Smooth muscle cell (in vitro differentiated cells): ENCODE results near the gene ADGRD2. TPM values are rescaled to one million over a fixed set of nuclear protein-coding genes. Genes with fewer than 3 reads are reported as not detected.

ENCODE experiments used
- DNase-seq: peaks from one replicate; lab custom pipeline; 2025; ENCODE audit not compliant: unreplicated experiment; lab: John Stamatoyannopoulos, UW
- H2AFZ ChIP-seq: fragments of 200-600 bp; sonication (generic); 2 replicates; pipeline ENCODE4 v1.6.0; 2016; ENCODE audit warnings: antibody characterized with exemption, low read depth, mild to moderate bottlenecking
- H3F3A ChIP-seq: fragments of 200-600 bp; sonication (generic); 2 replicates; pipeline ENCODE4 v1.6.0; 2017; ENCODE audit warnings: antibody characterized with exemption, low read depth
- H3K27ac ChIP-seq: fragments of 200-600 bp; sonication (generic); 2 replicates; pipeline ENCODE4 v1.5.1; 2016; ENCODE audit warnings: low read depth, mild to moderate bottlenecking
- H3K27me3 ChIP-seq: fragments of 200-600 bp; sonication (generic); 2 replicates; pipeline ENCODE4 v1.6.1; 2016; ENCODE audit warnings: low read depth, mild to moderate bottlenecking
- H3K36me3 ChIP-seq: fragments of 200-600 bp; sonication (generic); 2 replicates; pipeline ENCODE4 v1.5.1; 2016; ENCODE audit warnings: low read depth
- H3K4me1 ChIP-seq: fragments of 200-600 bp; sonication (generic); 2 replicates; pipeline ENCODE4 v1.5.1; 2016; ENCODE audit warnings: low read depth
- H3K4me2 ChIP-seq: fragments of 200-600 bp; sonication (generic); 2 replicates; pipeline ENCODE4 v1.6.0; 2016; ENCODE audit warnings: mild to moderate bottlenecking
- H3K4me3 ChIP-seq: fragments of 200-600 bp; sonication (generic); 2 replicates; pipeline ENCODE4 v1.5.1; 2016; ENCODE audit warnings: mild to moderate bottlenecking
- H3K79me2 ChIP-seq: fragments of 200-600 bp; sonication (generic); 2 replicates; pipeline ENCODE4 v1.6.0; 2016; ENCODE audit warnings: low read depth, mild to moderate bottlenecking
- H3K9ac ChIP-seq: fragments of 200-600 bp; sonication (generic); 2 replicates; pipeline ENCODE4 v1.6.0; 2016; ENCODE audit warnings: low read depth
- H3K9me3 ChIP-seq: fragments of 200-600 bp; sonication (generic); replicated peaks from 2 replicates; pipeline ENCODE4 v1.5.1; 2016; ENCODE audit warnings: low read depth
- H4K20me1 ChIP-seq: fragments of 200-600 bp; sonication (generic); 2 replicates; pipeline ENCODE4 v1.6.0; 2016; ENCODE audit warnings: low read depth
- CTCF ChIP-seq: fragments of 200-600 bp; sonication (generic); IDR thresholded peaks from 2 replicates; pipeline ENCODE4 v1.5.1; 2017; ENCODE audit warnings: borderline replicate concordance, mild to moderate bottlenecking, antibody characterized with exemption; ENCODE audit not compliant: insufficient read depth, poor library complexity, severe bottlenecking
- WGBS: methylation state at CpG from one replicate; pipeline ENCODE4 v1.1.7; 2016; ENCODE audit warnings: low lambda C conversion rate; 5-methylcytosine and 5-hydroxymethylcytosine counted together
- polyA plus RNA-seq: library from polyadenylated mRNA; unstranded; fragments of >200 nt; fragmentation: Nextera tagmentation; extraction: Ambion mirVana; gene quantifications from 2 replicates; pipeline ENCODE4 v1.2.1, GENCODE V29; 2016
- total RNA-seq: library from RNA; depleted of rRNA; stranded (reverse); fragments of >200 nt; gene quantifications from 2 replicates; pipeline ENCODE4 v1.2.3, GENCODE V29; 2014

Gene ADGRD2
- total and polyA plus RNA-seq, 2 experiments from 2014 or later: not detected

- TF ChIP-seq CTCF: no peak
- Histone ChIP-seq H3K79me2 (no peaks in the 10 kb centered on the region), H3F3A (no peaks in the 10 kb centered on the region), H3K9me3 (no peaks in the 10 kb centered on the region), H3K27me3 (no peaks in the 10 kb centered on the region), H3K4me1 (no peaks in the 10 kb centered on the region), H2AFZ (no peak overlapping the region), H3K27ac (no peak overlapping the region), H3K36me3 (no peaks in the 10 kb centered on the region), H4K20me1 (no peaks in the 10 kb centered on the region), H3K4me2 (no peak overlapping the region), H3K4me3 (no peak overlapping the region), H3K9ac (no peak overlapping the region)
- no peak for DNase-seq
- 94% methylated on average over 6 of the region's 6 CpGs for WGBS
Observed at GRCh38 chr9:124439686-124440243, 10.5 kb upstream of the ADGRD2 start.

GRCh38 chr9:124440786-124441185 lies 9.5 kb upstream of the ADGRD2 start:
- 91% methylated on average over 10 of the region's 10 CpGs for WGBS

GRCh38 chr9:124441291-124441690 lies 9.0 kb upstream of the ADGRD2 start:
- TF ChIP-seq CTCF: no peak
- no peaks in the 10 kb centered on the region for H4K20me1 ChIP-seq

More at GRCh38 chr9:124440786-124441185, 9.5 kb upstream of the ADGRD2 start:
- Histone ChIP-seq H3K9me3 (no peaks in the 10 kb centered on the region), H2AFZ (no peak overlapping the region), H3K27ac (no peak overlapping the region), H3K36me3 (no peaks in the 10 kb centered on the region), H3K9ac (no peak overlapping the region), H3K79me2 (no peaks in the 10 kb centered on the region), H3K27me3 (no peaks in the 10 kb centered on the region), H4K20me1 (no peaks in the 10 kb centered on the region), H3K4me1 (no peaks in the 10 kb centered on the region), H3F3A (no peaks in the 10 kb centered on the region), H3K4me2 (no peak overlapping the region), H3K4me3 (no peak overlapping the region)
- no peak for DNase-seq
- TF ChIP-seq CTCF: no peak

DNA sequence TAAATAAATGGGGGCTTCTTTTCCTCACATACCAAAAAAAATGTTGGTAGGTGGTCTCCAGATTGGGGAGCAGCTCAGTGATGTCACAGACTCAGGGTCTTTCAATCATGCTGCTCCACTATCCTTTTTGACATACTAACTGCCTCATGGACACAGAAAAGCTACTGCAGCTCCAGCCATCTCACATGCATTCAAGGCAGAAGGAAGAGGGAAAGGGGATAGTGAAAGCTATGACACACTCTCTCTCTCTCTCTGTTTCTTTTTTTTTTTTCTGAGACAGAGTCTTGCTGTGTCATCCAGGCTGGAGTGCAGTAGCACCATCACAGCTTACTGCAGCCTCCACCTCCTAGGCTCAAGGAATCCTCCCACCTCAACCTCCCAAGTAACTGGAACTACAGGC lies 7.9 kb upstream of the ADGRD2 start:
- Histone ChIP-seq H3F3A (no peaks in the 10 kb centered on the region), H3K4me2 (no peak overlapping the region), H3K9me3 (no peaks in the 10 kb centered on the region), H3K27me3 (no peaks in the 10 kb centered on the region), H3K4me1 (no peaks in the 10 kb centered on the region), H3K36me3 (no peaks in the 10 kb centered on the region), H3K4me3 (no peak overlapping the region), H3K9ac (no peak overlapping the region), H2AFZ (no peak overlapping the region), H4K20me1 (no peaks in the 10 kb centered on the region), H3K27ac (no peak overlapping the region), H3K79me2 (no peaks in the 10 kb centered on the region)
- DNase-seq: no peak
- no peak for TF ChIP-seq CTCF

More at GRCh38 chr9:124441291-124441690, 9.0 kb upstream of the ADGRD2 start:
- H3F3A ChIP-seq: no peaks in the 10 kb centered on the region
- no peaks in the 10 kb centered on the region for H3K4me1 ChIP-seq
- H3K27me3 ChIP-seq: no peaks in the 10 kb centered on the region
- H3K27ac ChIP-seq: no peak overlapping the region
- H2AFZ ChIP-seq: no peak overlapping the region
- no peaks in the 10 kb centered on the region for H3K79me2 ChIP-seq
- DNase-seq: no peak
- no peak overlapping the region for H3K4me2 ChIP-seq
- 93% methylated on average over 11 of the region's 16 CpGs for WGBS
- no peak overlapping the region for H3K9ac ChIP-seq
- no peak overlapping the region for H3K4me3 ChIP-seq
- H3K36me3 ChIP-seq: no peaks in the 10 kb centered on the region
- no peaks in the 10 kb centered on the region for H3K9me3 ChIP-seq
